ENCODE data around the gene MGMT. TPM values are rescaled to one million over a fixed set of nuclear protein-coding genes. Genes with fewer than 3 reads are reported as not detected.

MGMT gene
- total and polyA plus RNA-seq, 2 of the 4 experiments (the other 2 are of a cell fraction) = 11.5 to 17.8 TPM

GRCh38 chr10:129653428-129653827 is 186.4 kb downstream of the MGMT start:
- dilution Hi-C loops (cut with HindIII; ENCODE audit: low sequenced_read_pairs, unreplicated experiment) = no loop called here
- Histone ChIP-seq H3K23ac (ENCODE audit: low read depth, low read length) (no peak overlapping the region), H2AFZ (replicated peaks; ENCODE audit: low read length, poor library complexity) (no peak overlapping the region), H3K4ac (ENCODE audit: low read depth, low read length) (no peak overlapping the region), H2BK15ac (ENCODE audit: low read depth, low read length) (no peak overlapping the region), H4K5ac (ENCODE audit: low read depth, low read length) (no peak overlapping the region), H2AK9ac (replicated peaks; ENCODE audit: low read depth, low read length, poor library complexity) (no peak overlapping the region), H3K27me3 (ENCODE audit: control insufficient read depth, insufficient read depth, low read length) (no peaks in the 10 kb centered on the region), H3K18ac (ENCODE audit: low read depth, low read length) (no peak overlapping the region), H4K20me1 (ENCODE audit: insufficient read depth, low read length) (no peaks in the 10 kb centered on the region), H4K8ac (ENCODE audit: low read depth in 2 of 2, low read length in 2 of 2) (no peak overlapping the region), H2AK5ac (ENCODE audit: low read depth, low read length) (no peak overlapping the region), H3K9me1 (ENCODE audit: insufficient read depth, low read length) (no peaks in the 10 kb centered on the region), H3K4me1 (ENCODE audit: control insufficient read depth, insufficient read depth, low read length) (peaks cover 2% of the 10 kb centered on the region; the same call in 1 of the 2 replicates), H3K9me3 (ENCODE audit: control insufficient read depth, insufficient read depth, low read length) (no peaks in the 10 kb centered on the region), H2BK5ac (ENCODE audit: low read depth, low read length, poor library complexity, severe bottlenecking) (no peak overlapping the region), H3K36me3 (ENCODE audit: control insufficient read depth, insufficient read depth, low read length) (no peaks in the 10 kb centered on the region), H2BK120ac (ENCODE audit: low read depth, low read length) (no peak overlapping the region), H4K91ac (ENCODE audit: insufficient read depth, low read depth, low read length) (no peak overlapping the region), H3K4me3 (ENCODE audit: insufficient read depth, low read depth, low read length) (no peak overlapping the region), H3K9ac (ENCODE audit: low read depth, low read length) (no peak overlapping the region), H2BK20ac (ENCODE audit: low read depth, low read length) (no peak overlapping the region), H3K79me1 (ENCODE audit: low read depth in 1 of 2, low read length in 2 of 2) (no peaks in the 10 kb centered on the region), H3K56ac (ENCODE audit: extremely low read depth, insufficient read depth, low read length) (no peak overlapping the region), H3K27ac (ENCODE audit: insufficient read depth, low read length) (no peak overlapping the region), H3K4me2 (ENCODE audit: low read depth, low read length) (no peak overlapping the region), H3K14ac (replicated peaks; ENCODE audit: low read depth, low read length) (no peak overlapping the region)
- no TSS peak for BruUV-seq (replicated peaks)
- intact Hi-C loops (cut with micrococcal nuclease) = no loop called here
- WGBS, 2 experiments (ENCODE audit: extremely low coverage in 2 of 2, insufficient read length in 1 of 2) = 80% methylated on average over 1 of the region's 8 CpGs; no CpG with 5 or more reads in 1 of the 2 experiments
- CTCF ChIA-PET = no interaction called here
- POLR2A ChIA-PET (ENCODE audit: unreplicated experiment) = no interaction called here
- DNase-seq (no peak), ATAC-seq (ENCODE audit: low read depth) (no peak)
- TF ChIP-seq RCOR1 (IDR thresholded peaks at IDR 0.05; ENCODE audit: insufficient replicate concordance, low read length) (no peak), FOS (IDR thresholded peaks at IDR 0.05; ENCODE audit: low read depth, low read length) (no peak), MAZ (IDR thresholded peaks at IDR 0.05; ENCODE audit: borderline replicate concordance, low read depth, low read length) (no peak), NFE2L2 (IDR thresholded peaks at IDR 0.05; ENCODE audit: low read depth, low read length) (no peak), SMC3 (IDR thresholded peaks at IDR 0.05; ENCODE audit: low read depth, low read length) (no peak), POLR2A (IDR thresholded peaks at IDR 0.05; ENCODE audit: low read depth, low read length) (no peak), USF2 (IDR thresholded peaks at IDR 0.05; ENCODE audit: low read depth, low read length) (no peak), RAD21 (IDR thresholded peaks at IDR 0.05; ENCODE audit: low read length) (no peak), BHLHE40 (IDR thresholded peaks at IDR 0.05; ENCODE audit: low read depth, low read length) (no peak)
- in situ Hi-C loops (cut with MboI; ENCODE audit: low sequenced_read_pairs) = no loop called here

All from IMR-90 (cell line).